Measurements from ENCODE around the gene DNASE1L1. TPM values are rescaled to one million over a fixed set of nuclear protein-coding genes. Genes with fewer than 3 reads are reported as not detected.
A peak's percentile ranks its signal among the peaks of the same experiment; 100 is the strongest.

The DNASE1L1 gene
- polyA plus RNA-seq, 3 donors, result 26.2 to 64.5 (median 27.2) TPM

DNA sequence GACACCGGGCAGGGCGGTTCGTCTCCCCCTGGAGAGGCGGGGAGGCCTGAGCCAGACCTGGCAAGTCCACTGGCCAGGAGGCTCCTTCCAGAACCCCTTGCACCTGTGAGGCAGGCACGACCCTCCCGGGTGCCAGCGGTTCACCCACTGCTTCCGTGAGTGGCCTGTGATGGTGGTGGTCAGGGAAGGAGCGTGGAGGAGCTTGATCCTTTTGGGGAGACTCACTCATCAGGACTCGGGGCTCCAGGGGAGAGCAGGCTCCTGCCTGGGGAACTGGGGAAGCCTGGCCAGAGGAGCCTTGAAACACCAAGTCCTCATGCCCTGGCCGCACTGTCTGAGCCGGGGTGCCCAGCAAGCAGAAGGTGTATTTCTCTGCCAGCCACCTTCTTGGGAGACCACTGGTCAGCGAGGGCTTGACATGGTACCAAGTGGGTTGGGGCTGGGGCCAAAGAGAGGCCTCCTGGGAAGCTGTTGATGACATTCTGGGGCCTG lies 35.7 kb upstream of the DNASE1L1 start:
- Histone ChIP-seq H3K36me3 (replicated peaks in 1 of 2; ENCODE audit: control insufficient read depth in 1 of 2, insufficient read depth in 2 of 2, low read length in 2 of 2) (peaks cover 49 to 53% of the 10 kb centered on the region in 2 donors), H3K9me3 (replicated peaks in 1 of 2; ENCODE audit: control insufficient read depth in 1 of 2, insufficient read depth in 1 of 2, low read length in 2 of 2) (no peaks in the 10 kb centered on the region), H3K4me2 (replicated peaks; ENCODE audit: extremely low read depth, low read length, poor library complexity, severe bottlenecking) (peak overlapping the region; percentile 80), H3K4me3 (replicated peaks in 1 of 3; ENCODE audit: low read depth in 2 of 3, low read length in 3 of 3) (peak overlapping the region; percentile 39 to 71 (median 46)), H4K20me1 (ENCODE audit: insufficient read depth, low read length) (peaks cover 17% of the 10 kb centered on the region), H2AFZ (ENCODE audit: insufficient read depth, low read depth, low read length, poor library complexity, severe bottlenecking) (no peak overlapping the region), H3K9ac (ENCODE audit: insufficient read depth, low read length, poor library complexity, severe bottlenecking) (peak overlapping the region; percentile 69), H3K27me3 (ENCODE audit: control insufficient read depth in 2 of 2, insufficient read depth in 2 of 2, low read length in 2 of 2) (no peaks in the 10 kb centered on the region), H3K4me1 (ENCODE audit: control insufficient read depth in 1 of 2, insufficient read depth in 2 of 2, low read length in 2 of 2) (peaks cover 15 to 20% of the 10 kb centered on the region in 2 donors), H3K79me2 (ENCODE audit: insufficient read depth, low read length) (peaks cover 18% of the 10 kb centered on the region), H3K27ac (ENCODE audit: low read depth in 1 of 2, low read length in 2 of 2) (peak overlapping the region in 1 of 2 donors; percentile 75)
- Mint-ChIP-seq H3K9me3 (peaks cover 0 to 6% (median 0%) of the 10 kb centered on the region in 7 donors), H3K4me3 (peak overlapping the region; percentile 50 to 51), H3K27ac (peak overlapping the region in 6 of 7 donors; percentile 15 to 40 (median 32)), H3K36me3 (peaks cover 54 to 68% of the 10 kb centered on the region in 2 donors), H3K27me3 (ENCODE audit: low read depth in 3 of 3) (peaks cover 0 to 13% (median 0%) of the 10 kb centered on the region in 3 donors), H3K4me1 (peaks cover 10% of the 10 kb centered on the region)
- TF ChIP-seq, protein P1, sequence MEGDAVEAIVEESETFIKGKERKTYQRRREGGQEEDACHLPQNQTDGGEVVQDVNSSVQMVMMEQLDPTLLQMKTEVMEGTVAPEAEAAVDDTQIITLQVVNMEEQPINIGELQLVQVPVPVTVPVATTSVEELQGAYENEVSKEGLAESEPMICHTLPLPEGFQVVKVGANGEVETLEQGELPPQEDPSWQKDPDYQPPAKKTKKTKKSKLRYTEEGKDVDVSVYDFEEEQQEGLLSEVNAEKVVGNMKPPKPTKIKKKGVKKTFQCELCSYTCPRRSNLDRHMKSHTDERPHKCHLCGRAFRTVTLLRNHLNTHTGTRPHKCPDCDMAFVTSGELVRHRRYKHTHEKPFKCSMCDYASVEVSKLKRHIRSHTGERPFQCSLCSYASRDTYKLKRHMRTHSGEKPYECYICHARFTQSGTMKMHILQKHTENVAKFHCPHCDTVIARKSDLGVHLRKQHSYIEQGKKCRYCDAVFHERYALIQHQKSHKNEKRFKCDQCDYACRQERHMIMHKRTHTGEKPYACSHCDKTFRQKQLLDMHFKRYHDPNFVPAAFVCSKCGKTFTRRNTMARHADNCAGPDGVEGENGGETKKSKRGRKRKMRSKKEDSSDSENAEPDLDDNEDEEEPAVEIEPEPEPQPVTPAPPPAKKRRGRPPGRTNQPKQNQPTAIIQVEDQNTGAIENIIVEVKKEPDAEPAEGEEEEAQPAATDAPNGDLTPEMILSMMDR (IDR thresholded peaks at IDR 0.05), result no peak
- DNase-seq, result no peak
- intact Hi-C loops (cut with micrococcal nuclease), result loop anchor here in 1 of 2 donors (5.0 kb wide), 1 partner anchor 32 kb away; the partner anchor contains the start of gene LAGE3
- WGBS (ENCODE audit: insufficient coverage), result 67% methylated on average over 4 of the region's 13 CpGs

DNA sequence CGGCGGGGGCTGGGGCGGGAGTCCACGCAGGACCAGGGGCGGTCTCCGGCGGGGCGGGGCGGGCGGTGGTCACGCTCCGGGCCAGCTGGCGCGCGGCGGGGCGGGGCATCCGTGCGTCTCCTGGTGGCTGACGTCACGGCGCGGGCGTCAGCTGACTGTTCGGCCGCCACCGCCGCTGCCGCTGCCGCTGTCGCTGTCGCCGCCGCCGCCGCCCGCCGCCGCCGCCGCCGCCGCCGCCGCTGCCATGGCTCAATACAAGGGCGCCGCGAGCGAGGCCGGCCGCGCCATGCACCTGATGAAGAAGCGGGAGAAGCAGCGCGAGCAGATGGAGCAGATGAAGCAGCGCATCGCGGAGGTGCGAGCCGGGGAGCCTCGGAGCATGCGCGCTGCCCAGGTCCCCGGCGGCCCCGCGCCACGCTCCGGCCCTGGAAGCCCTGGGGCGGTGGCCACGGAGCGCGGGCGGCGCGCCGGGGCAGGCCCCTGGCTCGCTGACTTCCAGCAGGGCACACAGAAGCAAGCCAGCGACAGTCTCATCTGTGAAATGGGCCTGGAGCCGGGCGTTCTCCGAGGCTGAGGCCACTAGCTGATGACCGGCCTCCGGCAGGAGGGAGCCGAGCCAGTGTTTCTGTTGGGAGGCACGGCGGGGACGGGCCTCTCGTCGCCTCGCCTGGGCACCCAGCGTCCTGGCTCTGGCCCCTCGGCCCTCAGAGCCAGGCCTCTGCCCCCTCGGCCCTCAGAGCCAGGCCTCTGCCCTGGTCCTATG lies 35.1 kb upstream of the DNASE1L1 start, which contains the start of gene FAM50A:
Gene FAM50A, plus strand, starts transcription at position 150 of the 763 bp plus-strand sequence. Its CDS starts 95 bp downstream, at position 245.
- peaks cover 0 to 13% (median 0%) of the 10 kb centered on the region in 3 donors for H3K27me3 Mint-ChIP-seq (ENCODE audit: low read depth in 3 of 3)
- peaks cover 0 to 6% (median 0%) of the 10 kb centered on the region in 7 donors for H3K9me3 Mint-ChIP-seq
- H3K79me2 ChIP-seq (ENCODE audit: insufficient read depth, low read length), result peaks cover 25% of the 10 kb centered on the region
- H3K4me1 Mint-ChIP-seq, result peaks cover 10% of the 10 kb centered on the region
- H3K27ac Mint-ChIP-seq, result peak within 1 kb of the TSS; percentile 81 to 90 (median 88)
- peak within 1 kb of the TSS; percentile 59 for H2AFZ ChIP-seq (ENCODE audit: insufficient read depth, low read depth, low read length, poor library complexity, severe bottlenecking)
- H3K9ac ChIP-seq (ENCODE audit: insufficient read depth, low read length, poor library complexity, severe bottlenecking), result peak within 1 kb of the TSS; percentile 69
- H3K4me3 Mint-ChIP-seq, result peak within 1 kb of the TSS; percentile 68 to 84
- peaks cover 20% of the 10 kb centered on the region for H4K20me1 ChIP-seq (ENCODE audit: insufficient read depth, low read length)
- peak within 1 kb of the TSS; percentile 39 to 71 (median 46) for H3K4me3 ChIP-seq (replicated peaks in 1 of 3; ENCODE audit: low read depth in 2 of 3, low read length in 3 of 3)
- H3K36me3 Mint-ChIP-seq, result peaks cover 53 to 68% of the 10 kb centered on the region in 2 donors
- 2% methylated on average over 82 of the region's 94 CpGs for WGBS (ENCODE audit: insufficient coverage)
- peak; percentile 69 to 79 (median 72) for DNase-seq
- intact Hi-C loops (cut with micrococcal nuclease), result loop anchor here in 1 of 2 donors (5.0 kb wide), 1 partner anchor 33 kb away; the partner anchor contains the start of gene LAGE3
- no peaks in the 10 kb centered on the region for H3K27me3 ChIP-seq (ENCODE audit: control insufficient read depth in 2 of 2, insufficient read depth in 2 of 2, low read length in 2 of 2)
- TF ChIP-seq, protein P1 (IDR thresholded peaks at IDR 0.05), result no peak
- peaks cover 44 to 49% of the 10 kb centered on the region in 2 donors for H3K36me3 ChIP-seq (replicated peaks in 1 of 2; ENCODE audit: control insufficient read depth in 1 of 2, insufficient read depth in 2 of 2, low read length in 2 of 2)
- peak within 1 kb of the TSS; percentile 25 to 75 for H3K27ac ChIP-seq (ENCODE audit: low read depth in 1 of 2, low read length in 2 of 2)
- H3K4me1 ChIP-seq (ENCODE audit: control insufficient read depth in 1 of 2, insufficient read depth in 2 of 2, low read length in 2 of 2), result peaks cover 15 to 20% of the 10 kb centered on the region in 2 donors
- no peaks in the 10 kb centered on the region for H3K9me3 ChIP-seq (replicated peaks in 1 of 2; ENCODE audit: control insufficient read depth in 1 of 2, insufficient read depth in 1 of 2, low read length in 2 of 2)
- H3K4me2 ChIP-seq (replicated peaks; ENCODE audit: extremely low read depth, low read length, poor library complexity, severe bottlenecking), result peak within 1 kb of the TSS; percentile 80
